Subcutaneous abdominal adipose tissue (tissue), 5 donors: ENCODE results near the gene CEBPB.
A peak's percentile ranks its signal among the peaks of the same experiment; 100 is the strongest.

Source experiments
- H3K27ac ChIP-seq: one replicate; pipeline ENCODE4 v1.7.0; 2013; ENCODE audit warnings: low read depth, mild to moderate bottlenecking, inconsistent platforms, low read length, moderate library complexity
- H3K27me3 ChIP-seq, 5 donors: one replicate each; pipeline ENCODE4 v1.7.0; 2013; ENCODE audit warnings: low read length in 5 of 5, inconsistent platforms in 1 of 5; ENCODE audit not compliant: control insufficient read depth in 5 of 5, insufficient read depth in 4 of 5
- H3K36me3 ChIP-seq, 5 donors: one replicate each; pipeline ENCODE4 v1.7.0; 2013; ENCODE audit warnings: low read length in 5 of 5; ENCODE audit not compliant: control insufficient read depth in 5 of 5, insufficient read depth in 5 of 5
- H3K4me1 ChIP-seq, 5 donors: one replicate each; pipeline ENCODE4 v1.7.0; 2013; ENCODE audit warnings: low read length in 5 of 5, mild to moderate bottlenecking in 3 of 5, moderate library complexity in 1 of 5; ENCODE audit not compliant: control insufficient read depth in 5 of 5, insufficient read depth in 5 of 5
- H3K4me3 ChIP-seq, 5 donors: one replicate each; pipeline ENCODE4 v1.7.0; 2013; ENCODE audit warnings: low read length in 5 of 5, low read depth in 1 of 5
- H3K9ac ChIP-seq, 5 donors: one replicate each; pipeline ENCODE4 v1.7.0; 2013; ENCODE audit warnings: low read length in 5 of 5, mild to moderate bottlenecking in 4 of 5, moderate library complexity in 3 of 5
- H3K9me3 ChIP-seq, 5 donors: one replicate each; pipeline ENCODE4 v1.7.0; 2013; ENCODE audit warnings: low read length in 5 of 5; ENCODE audit not compliant: control insufficient read depth in 5 of 5
- donor health status: healthy.
- donor health status: healthy.
- donor health status: healthy.
- donor health status: healthy.
- donor health status: healthy.

The CEBPB gene

DNA sequence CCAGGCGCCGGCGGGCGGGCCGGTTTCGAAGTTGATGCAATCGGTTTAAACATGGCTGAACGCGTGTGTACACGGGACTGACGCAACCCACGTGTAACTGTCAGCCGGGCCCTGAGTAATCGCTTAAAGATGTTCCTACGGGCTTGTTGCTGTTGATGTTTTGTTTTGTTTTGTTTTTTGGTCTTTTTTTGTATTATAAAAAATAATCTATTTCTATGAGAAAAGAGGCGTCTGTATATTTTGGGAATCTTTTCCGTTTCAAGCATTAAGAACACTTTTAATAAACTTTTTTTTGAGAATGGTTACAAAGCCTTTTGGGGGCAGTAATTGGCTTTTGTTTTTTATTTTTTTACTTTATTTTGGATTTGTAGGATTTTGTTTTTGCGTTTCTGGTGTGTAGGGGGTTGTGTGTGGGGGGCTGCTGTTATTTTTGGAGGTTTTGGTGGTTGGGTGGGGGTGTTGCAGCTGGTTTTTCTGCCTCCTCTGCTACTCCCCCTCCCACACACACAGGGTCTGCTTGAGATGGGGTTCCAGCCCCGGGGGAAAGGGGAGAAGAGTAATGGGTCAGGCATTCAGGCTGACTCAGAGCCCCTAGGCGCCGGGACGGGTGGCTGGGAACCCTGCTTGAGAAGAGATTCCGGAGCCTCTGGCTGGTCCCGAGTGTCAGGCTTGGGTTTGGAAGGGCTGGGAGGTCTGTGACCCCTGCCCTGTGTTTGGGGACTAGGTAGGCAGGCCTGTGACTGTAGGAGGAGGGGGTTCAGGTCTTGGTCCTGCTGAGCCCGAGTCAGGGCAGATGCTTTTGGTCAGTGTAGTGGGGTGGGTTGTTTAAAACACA lies 2.0 kb downstream of the CEBPB start:
- H3K27me3 ChIP-seq, result peaks cover 0 to 5% (median 0%) of the 10 kb centered on the region in 5 donors
- peaks cover 0 to 20% (median 16%) of the 10 kb centered on the region in 5 donors for H3K36me3 ChIP-seq
- H3K4me3 ChIP-seq, result peak overlapping the region; percentile 93 to 100 (median 94)
- H3K4me1 ChIP-seq, result peaks cover 14 to 66% (median 29%) of the 10 kb centered on the region in 5 donors
- H3K9me3 ChIP-seq, result no peaks in the 10 kb centered on the region
- peak overlapping the region; percentile 92 to 100 (median 98) for H3K9ac ChIP-seq
- peak overlapping the region; percentile 99 for H3K27ac ChIP-seq

DNA sequence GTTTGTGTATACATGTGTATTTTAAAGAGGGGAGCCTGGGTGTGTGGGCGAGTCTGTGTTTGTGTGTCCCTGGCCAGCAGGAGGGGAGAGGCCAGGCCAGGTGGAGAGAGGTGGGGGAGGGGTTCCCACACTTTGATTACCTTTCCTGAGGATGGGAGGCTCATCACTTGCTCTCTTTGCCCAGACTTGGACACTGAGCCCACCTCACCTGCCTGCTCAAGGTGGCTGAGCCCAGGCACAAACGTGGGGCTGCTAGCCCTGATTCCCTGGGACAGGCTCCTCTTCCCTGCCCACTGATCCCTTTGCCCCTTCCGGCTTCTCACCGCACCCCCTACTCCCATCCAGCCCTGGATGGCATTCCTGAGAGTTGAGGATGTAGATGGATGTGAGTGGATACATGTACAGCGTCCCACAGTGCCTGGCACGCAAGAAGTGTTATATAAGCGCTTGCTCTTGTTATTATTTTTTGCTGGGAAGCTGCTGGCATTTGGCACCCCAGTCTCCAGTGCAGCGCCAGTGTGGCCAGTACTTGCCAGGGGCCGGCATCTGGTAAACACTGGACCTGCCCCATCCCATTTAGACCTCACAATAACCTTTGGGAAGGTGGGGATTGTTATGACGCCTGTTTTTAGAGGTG lies 2.7 kb downstream of the CEBPB start:
- Histone ChIP-seq H3K4me3 (peak overlapping the region; percentile 93 to 100 (median 94)), H3K27me3 (peaks cover 0 to 5% (median 0%) of the 10 kb centered on the region in 5 donors), H3K9ac (peak overlapping the region; percentile 92 to 100 (median 98)), H3K36me3 (peaks cover 0 to 20% (median 16%) of the 10 kb centered on the region in 5 donors), H3K27ac (peak overlapping the region; percentile 99), H3K9me3 (no peaks in the 10 kb centered on the region), H3K4me1 (peaks cover 14 to 65% (median 32%) of the 10 kb centered on the region in 5 donors)

DNA sequence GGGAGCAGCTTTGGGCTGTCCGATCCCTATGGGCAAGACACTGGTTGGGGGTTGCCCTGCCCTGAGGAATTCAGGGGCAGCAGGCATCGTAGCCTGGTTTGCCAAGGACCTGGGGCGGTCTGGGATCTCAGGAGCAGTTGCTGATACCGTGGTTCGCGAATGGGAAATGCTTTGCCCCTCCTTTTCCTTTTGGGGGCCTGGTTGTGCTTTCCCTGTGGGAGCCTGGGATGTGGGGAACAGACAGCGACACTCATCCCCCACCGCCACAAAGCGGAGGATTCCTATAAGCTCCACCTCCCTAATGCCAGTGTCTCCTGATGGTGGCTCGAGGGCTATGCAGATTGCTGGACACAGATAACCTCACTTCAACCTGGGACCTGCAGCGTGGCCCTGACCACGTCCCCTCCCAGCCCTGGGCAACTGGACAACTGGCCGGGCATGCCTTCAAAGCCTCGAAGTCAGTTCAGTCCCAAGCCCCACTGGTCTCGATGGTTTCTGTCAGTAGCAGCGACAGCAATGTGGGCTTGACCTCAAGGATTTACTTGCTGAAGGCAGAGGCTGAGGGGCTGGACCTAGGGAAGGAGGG lies 3.3 kb downstream of the CEBPB start:
- peak overlapping the region; percentile 93 to 100 (median 94) for H3K4me3 ChIP-seq
- peaks cover 0 to 5% (median 0%) of the 10 kb centered on the region in 5 donors for H3K27me3 ChIP-seq
- H3K27ac ChIP-seq, result peak overlapping the region; percentile 99
- H3K36me3 ChIP-seq, result peaks cover 0 to 20% (median 16%) of the 10 kb centered on the region in 5 donors
- peak overlapping the region; percentile 92 to 100 (median 98) for H3K9ac ChIP-seq
- peaks cover 14 to 70% (median 38%) of the 10 kb centered on the region in 5 donors for H3K4me1 ChIP-seq
- H3K9me3 ChIP-seq, result no peaks in the 10 kb centered on the region

- Histone ChIP-seq H3K4me3 (peak overlapping the region; percentile 93 to 100 (median 94)), H3K4me1 (peaks cover 14 to 65% (median 38%) of the 10 kb centered on the region in 5 donors), H3K27me3 (peaks cover 0 to 5% (median 0%) of the 10 kb centered on the region in 5 donors), H3K9ac (peak overlapping the region; percentile 92 to 100 (median 98)), H3K9me3 (peaks cover 0 to 2% (median 0%) of the 10 kb centered on the region in 5 donors), H3K27ac (peak overlapping the region; percentile 99), H3K36me3 (peaks cover 0 to 20% (median 16%) of the 10 kb centered on the region in 5 donors)
Measured at GRCh38 chr20:50194422-50194830, 3.8 kb downstream of the CEBPB start.

DNA sequence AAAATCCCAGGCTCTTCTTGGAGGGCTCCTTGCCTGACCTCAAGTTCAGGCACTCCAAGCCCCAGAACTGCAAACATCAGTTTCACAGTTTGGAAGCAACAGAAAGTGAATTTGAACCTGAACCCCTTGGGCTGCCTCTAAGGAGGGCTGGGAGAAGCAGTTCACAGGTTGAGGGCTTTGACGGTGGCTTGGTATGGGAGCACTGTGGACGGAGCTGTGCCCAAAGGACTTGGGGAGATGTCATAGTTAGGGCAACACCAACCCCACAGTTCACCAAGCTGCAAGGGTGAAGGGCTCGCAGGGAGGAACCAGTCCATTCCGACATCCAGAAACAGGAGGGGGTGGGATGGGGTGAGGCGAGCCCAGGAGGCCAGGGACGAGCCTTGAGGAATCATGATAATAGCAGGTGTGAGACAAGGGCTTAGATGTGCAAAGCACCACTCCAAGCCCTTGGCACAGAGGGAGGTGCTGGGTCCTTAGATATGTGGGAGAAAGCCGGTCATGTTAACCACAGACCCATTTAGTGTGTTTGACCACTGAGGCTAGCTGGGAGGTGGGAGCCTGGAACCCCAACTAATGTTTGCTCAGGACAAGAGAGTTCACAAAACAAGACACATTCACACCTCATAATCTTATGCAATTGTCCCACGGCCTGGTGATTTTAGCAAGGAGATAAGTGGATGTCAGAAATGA lies 4.3 kb downstream of the CEBPB start:
- Histone ChIP-seq H3K36me3 (peaks cover 0 to 20% (median 16%) of the 10 kb centered on the region in 5 donors), H3K4me3 (peak overlapping the region; percentile 93 to 100 (median 94)), H3K27ac (peak overlapping the region; percentile 99), H3K4me1 (peaks cover 14 to 65% (median 39%) of the 10 kb centered on the region in 5 donors), H3K9ac (peak overlapping the region in 3 of 5 donors; percentile 95 to 99 (median 98)), H3K9me3 (peaks cover 0 to 5% (median 0%) of the 10 kb centered on the region in 5 donors), H3K27me3 (peaks cover 0 to 5% (median 0%) of the 10 kb centered on the region in 5 donors)

GRCh38 chr20:50195524-50196120 lies 5.0 kb downstream of the CEBPB start:
- peak overlapping the region; percentile 99 for H3K27ac ChIP-seq
- H3K9ac ChIP-seq, result peak overlapping the region in 1 of 5 donors; percentile 95
- peaks cover 0 to 5% (median 0%) of the 10 kb centered on the region in 5 donors for H3K27me3 ChIP-seq
- H3K4me3 ChIP-seq, result peak overlapping the region in 2 of 5 donors; percentile 93 to 94
- H3K9me3 ChIP-seq, result peaks cover 0 to 5% (median 0%) of the 10 kb centered on the region in 5 donors
- peaks cover 14 to 70% (median 46%) of the 10 kb centered on the region in 5 donors for H3K4me1 ChIP-seq
- peaks cover 0 to 20% (median 16%) of the 10 kb centered on the region in 5 donors for H3K36me3 ChIP-seq

- peaks cover 14 to 75% (median 50%) of the 10 kb centered on the region in 5 donors for H3K4me1 ChIP-seq
- H3K36me3 ChIP-seq, result peaks cover 0 to 20% (median 16%) of the 10 kb centered on the region in 5 donors
- H3K27me3 ChIP-seq, result peaks cover 0 to 5% (median 0%) of the 10 kb centered on the region in 5 donors
- H3K27ac ChIP-seq, result peak overlapping the region; percentile 99
- H3K9ac ChIP-seq, result peak overlapping the region in 1 of 5 donors; percentile 2
- no peak overlapping the region for H3K4me3 ChIP-seq
- H3K9me3 ChIP-seq, result peaks cover 0 to 5% (median 0%) of the 10 kb centered on the region in 5 donors
Measured at GRCh38 chr20:50196248-50196647, 5.6 kb downstream of the CEBPB start.

GRCh38 chr20:50196896-50197295 lies 6.3 kb downstream of the CEBPB start:
- peaks cover 0 to 20% (median 16%) of the 10 kb centered on the region in 5 donors for H3K36me3 ChIP-seq
- H3K9me3 ChIP-seq, result peaks cover 0 to 5% (median 0%) of the 10 kb centered on the region in 5 donors
- H3K4me1 ChIP-seq, result peaks cover 14 to 72% (median 50%) of the 10 kb centered on the region in 5 donors
- H3K9ac ChIP-seq, result peak overlapping the region in 1 of 5 donors; percentile 6
- H3K27me3 ChIP-seq, result peaks cover 0 to under 1% (median 0%) of the 10 kb centered on the region in 5 donors
- peak overlapping the region; percentile 99 for H3K27ac ChIP-seq
- no peak overlapping the region for H3K4me3 ChIP-seq
